HS-5 (cell line): ENCODE measurements around the gene POLDIP3.
A peak's percentile ranks its signal among the peaks of the same experiment; 100 is the strongest.
"Not testable (repeated sequence)": the region's sequence is repeated elsewhere in the genome, so short reads cannot be mapped to it uniquely, and the experiment has no call there.

Experiments used
- DNase-seq: peaks from one replicate; pipeline ENCODE4 v3.0.0-alpha.2; 2012; ENCODE audit warnings: low read depth

Gene POLDIP3

DNA sequence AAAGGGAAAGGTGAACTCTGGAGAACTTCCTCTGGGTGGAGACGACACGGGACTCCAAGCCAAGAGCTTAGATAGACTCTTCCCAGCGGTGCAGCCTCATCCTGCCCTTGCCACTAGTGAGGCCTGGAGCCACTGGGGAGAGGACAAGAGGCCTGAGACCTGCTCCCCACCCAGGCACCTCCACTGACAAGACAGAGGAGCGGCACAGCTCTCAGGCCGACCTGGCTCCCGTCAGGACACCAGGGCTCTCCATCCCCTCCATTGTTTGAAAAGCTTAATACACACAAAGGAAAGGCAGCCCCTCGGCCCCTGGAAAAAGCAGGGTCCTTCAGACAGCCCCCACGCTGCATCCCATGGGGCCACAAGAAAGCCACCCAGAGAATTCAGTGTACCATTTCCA is 29.6 kb downstream of the POLDIP3 start:
- DNase-seq = no peak

DNA sequence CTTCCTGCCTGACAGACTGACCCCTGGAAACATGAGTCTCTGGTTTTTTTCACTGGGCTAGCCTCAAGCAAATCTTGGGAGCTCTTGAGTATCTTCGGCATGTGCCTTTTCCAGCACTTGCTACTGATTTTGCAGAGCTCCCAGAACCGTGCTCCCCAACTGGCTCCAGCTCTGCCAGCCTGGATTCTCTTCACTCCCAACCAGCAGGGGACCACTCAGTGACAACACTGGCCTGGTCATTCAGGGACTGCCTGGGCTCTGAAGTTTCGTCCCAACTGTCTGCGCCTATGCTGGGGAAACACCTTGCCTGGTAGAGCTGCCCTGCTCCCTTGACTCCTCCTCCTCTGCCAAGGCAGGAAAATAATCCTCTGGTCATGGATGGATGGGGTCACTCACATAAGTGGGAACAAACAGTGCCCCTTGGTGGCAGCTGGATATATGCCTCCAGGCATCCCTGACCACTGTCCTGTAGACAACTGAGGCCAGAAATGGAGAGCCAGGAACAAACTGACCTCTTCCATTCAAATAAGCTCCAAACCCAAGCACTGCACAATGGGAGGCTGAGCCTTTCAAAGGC is 30.2 kb downstream of the POLDIP3 start:
- no peak for DNase-seq

DNA sequence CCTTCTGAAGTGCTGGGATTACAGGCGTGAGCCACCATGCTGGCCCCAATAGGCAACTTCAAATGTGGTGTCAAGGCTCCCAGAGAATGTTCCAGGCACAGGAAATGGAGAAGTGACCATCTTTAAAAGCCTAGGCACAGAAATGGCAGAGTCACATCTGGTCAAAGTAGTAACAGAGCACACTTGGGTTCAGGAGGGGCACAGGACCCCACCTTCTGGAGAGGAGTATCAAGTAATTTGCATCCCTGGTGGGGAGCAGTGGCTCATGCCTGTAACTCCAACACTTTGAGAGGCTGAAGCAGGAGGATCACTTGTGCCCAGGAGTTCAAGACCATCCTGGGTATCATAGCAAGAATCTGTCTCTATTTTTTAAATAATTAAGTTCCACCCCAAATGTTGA is 31.7 kb downstream of the POLDIP3 start:
- DNase-seq = no peak

DNA sequence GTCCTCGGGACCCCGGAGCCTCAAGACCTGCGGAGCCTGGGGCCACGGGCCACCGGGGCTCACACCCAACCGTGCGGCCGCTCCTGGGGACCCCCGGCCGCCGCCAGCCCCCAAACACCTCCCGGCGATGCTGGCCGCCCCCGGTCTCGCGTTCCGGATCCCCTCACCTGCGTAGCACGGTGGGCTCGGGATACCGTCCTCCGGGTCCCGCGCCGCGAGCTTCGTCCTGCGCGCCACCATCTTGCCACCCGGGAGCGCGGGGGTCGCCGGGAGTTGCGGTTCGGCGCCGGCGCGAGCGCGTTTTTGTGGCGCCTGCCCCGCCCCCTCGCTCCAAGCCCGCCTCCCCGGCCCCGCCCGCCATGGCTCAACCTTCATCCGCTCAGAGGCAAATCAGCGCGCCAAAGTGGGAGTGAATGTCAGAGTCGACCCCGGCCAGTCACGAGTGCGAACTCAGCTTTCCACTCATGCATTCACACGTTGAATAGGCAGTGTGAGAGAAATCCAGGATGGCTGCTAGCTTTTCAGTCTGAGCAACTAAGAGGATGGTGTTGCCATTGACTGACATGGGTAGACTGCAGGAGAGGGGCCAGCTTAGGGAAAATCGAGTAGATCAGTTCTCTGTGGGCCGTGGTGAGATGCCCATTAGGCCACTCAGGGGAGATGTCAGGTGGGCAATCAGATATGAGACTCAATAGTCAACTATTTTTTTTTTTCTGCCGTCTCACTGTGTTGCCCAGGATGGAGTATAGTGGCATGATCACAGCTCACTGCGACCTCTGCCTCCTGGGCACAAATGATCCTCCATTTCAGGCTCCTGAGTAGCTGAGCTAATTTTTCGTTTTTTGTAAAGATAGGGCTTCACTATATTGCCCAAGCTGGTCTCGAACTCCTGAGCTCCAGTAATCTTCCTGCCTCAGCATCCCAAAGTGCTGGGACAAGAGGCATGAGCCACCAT is 32.6 kb downstream of the POLDIP3 start:
- DNase-seq = peak; percentile 13

DNA sequence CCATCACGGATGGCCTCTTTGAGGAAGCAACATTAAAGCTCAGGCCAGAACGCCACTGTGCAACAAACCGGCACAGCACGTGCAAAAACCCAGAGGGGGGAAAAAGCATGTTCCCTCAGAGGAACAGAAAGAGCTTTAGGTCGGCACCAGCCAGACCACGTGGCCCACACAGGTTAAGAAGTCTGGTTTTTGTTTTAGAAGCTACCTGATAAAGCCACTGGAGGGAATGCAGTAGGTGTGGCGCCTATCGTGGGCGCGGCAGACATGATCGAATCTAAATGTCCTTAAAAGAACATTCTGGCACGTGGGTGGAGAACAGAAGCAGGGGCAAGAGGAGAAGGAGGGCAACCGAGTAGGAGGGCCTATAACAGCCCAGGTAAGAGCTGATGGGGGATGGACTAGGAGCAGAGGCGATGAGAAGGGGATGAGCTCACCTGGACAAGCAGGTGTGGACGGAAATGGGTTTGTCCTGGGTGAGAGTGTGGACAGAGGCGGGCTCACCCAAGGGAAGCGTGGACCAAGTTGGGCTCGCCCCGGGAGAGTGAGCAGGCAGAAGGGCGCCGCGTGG is 33.4 kb downstream of the POLDIP3 start:
- DNase-seq = not testable (repeated sequence)

DNA sequence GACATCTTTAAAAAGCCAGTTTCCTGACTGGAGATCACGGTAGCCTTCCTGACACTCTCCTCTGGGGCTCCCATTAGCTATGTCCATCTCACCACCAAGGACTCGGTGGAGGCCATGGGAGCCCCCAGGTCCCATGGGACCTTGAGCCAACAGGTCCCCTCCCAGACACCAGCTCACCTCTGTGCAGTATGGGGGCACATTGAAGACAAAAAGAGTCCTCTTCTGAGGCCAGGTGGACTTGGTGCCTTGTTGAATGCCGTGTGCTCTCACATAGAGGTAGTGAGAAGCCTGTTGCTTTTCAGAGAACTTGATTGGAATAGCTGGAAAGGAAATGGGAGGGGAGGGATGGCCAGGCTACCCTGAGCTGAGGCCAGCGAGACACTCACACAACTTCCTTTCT is 34.6 kb downstream of the POLDIP3 start:
- DNase-seq = not testable (repeated sequence)

DNA sequence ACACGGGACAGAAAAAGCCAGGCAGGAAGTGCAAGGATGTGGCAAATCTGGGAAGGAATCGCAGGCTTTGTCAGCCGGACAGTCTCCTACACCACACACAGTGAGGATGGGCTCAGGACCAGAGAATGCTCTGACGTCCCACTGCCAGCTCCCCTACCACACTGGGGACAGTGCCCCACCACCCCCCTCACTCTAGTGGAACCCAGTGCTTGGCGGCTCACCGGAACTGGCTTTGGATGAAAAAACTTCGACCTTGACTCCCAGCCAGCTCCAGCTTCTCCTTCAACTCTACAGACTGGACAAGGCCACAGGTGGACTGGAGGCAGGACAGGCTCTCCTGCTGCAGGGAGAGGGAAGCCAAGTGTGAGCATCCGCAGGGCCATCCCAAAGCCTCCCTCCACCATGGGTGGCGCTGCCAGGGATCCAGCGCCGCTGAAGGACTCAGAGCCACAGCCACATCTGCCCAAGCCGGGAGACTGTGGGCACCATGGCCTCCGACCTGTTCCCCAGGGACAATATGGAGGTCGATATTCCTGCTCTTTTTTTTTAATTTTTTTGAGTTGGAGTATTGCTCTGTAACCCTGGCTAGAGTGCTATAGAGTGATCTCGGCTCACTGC is 37.0 kb downstream of the POLDIP3 start:
- DNase-seq = no peak

DNA sequence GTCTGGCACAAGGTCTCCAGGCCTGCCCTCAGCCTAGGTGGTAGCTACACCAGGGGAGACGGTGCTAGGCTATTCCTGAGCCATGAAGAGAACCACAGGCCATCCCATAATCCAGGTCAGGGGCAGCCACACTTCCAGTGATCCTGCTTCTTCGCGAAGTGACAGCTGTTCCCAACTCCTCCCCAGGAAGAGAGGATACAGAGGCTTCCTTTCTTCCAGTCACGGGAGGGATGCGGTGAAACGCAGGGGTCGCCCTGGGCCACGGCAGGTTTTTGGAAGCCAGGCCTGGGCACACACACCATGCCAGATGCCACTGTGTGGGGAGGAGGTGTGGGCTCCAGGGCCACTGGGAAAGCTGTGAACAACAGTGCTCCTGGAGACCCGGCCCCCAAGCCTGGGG is 37.5 kb downstream of the POLDIP3 start:
- not testable (repeated sequence) for DNase-seq

DNA sequence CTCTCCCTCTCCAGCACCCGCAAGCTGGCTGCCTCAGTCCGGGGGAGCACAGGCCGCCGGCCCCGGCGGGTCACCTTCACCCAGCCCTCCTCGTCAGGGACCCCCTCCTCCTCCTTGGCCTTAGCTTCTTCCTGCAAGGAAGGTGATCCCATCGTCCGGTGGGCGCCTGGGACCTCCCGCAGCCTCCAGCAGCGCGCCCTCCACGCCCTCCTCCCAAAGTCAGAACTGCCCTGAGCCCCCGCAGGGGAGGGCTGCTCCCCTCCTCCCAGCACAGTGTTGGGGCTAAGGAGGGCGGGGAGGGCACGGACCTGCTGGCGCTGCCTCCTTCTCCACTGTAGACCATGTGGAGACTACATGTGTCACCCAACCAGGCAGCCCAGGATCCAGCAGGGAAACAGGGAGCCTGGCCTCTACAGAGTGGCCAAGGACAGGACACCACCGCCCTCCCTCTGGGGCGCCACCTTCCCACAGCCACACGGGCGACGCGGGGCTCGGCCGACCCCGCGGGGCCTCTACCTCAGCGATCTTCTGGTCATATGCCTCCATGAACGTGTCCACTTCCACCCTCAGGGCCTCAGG is 38.6 kb downstream of the POLDIP3 start:
- DNase-seq = not testable (repeated sequence)

DNA sequence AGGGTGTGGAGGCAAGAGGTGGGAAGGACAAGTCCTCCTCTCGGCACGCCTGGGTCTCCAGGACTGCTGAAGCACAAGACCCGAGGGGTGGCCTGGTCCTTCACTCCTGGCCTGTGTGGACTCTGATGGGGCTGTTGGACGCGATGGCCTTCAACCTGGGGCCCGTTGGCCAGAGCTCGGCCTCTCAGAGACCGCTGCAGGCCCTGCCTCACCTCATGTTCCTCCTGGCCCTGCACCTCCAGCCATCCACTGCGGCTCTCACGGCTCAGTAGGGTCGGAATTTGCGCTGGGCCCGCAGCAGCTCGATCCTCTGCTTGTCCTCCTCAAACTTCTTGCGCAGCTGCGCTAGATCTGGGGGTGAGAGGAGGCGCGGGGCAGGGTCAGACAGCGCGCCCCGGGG is 40.2 kb downstream of the POLDIP3 start:
- not testable (repeated sequence) for DNase-seq

DNA sequence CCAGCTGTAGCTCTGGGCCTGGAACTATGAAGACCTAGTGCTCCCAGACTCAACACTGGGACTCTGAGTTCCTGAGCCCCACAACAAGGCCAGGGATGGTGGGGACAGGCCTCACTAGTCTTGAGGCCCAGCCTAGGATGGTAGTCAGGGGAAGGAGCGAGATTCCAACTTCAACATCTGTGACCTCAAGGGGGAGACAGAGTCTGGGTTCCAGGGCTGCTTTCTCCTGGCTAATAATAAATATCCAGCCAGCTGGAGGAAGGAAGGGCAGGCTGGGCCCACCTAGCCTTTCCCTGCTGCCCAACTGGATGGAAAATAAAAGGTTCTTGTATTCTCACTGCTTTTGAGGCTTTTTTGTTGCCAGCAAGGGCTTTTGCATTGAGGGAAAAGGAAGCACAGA is 40.6 kb downstream of the POLDIP3 start:
- not testable (repeated sequence) for DNase-seq

DNA sequence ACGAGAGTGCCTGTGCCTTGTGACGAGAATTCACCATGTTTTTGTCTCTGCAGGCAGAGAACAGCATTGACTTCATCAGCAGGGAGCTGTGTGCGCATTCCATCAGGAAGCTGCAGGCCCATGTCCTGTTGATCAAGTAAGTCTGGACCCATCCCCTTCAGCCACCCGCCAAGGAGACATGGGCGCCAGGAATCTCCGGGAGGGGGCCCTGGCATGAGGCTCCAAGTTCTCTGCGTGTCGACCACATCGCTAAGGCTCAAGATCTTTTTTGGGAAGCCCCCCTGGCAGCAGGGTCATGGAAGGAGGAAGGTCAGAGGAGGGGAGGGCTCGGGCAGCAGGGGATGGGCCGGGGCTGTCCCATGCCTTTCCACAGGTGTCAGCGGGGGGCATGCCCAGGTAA is 43.6 kb downstream of the POLDIP3 start:
- DNase-seq = not testable (repeated sequence)

DNA sequence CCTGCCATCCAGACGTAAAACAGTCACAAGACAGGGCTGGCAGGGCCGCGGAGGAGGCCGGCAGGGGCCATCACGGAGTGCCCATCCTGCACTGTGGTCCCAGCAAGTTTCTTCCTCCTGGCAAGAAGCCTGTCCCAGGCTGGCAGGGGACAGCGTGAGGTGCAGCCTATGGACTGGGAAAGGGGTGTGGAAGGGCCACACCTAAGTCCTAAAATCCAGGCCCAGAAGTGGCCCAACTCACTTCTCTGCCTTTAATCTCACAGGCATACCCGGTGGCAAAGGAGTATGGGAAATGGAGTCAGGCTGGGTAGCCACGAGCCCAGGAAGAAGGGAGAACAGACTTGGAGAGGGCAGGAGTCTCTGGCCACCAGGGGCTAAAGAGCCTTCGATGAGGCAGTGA is 44.1 kb downstream of the POLDIP3 start:
- not testable (repeated sequence) for DNase-seq

DNA sequence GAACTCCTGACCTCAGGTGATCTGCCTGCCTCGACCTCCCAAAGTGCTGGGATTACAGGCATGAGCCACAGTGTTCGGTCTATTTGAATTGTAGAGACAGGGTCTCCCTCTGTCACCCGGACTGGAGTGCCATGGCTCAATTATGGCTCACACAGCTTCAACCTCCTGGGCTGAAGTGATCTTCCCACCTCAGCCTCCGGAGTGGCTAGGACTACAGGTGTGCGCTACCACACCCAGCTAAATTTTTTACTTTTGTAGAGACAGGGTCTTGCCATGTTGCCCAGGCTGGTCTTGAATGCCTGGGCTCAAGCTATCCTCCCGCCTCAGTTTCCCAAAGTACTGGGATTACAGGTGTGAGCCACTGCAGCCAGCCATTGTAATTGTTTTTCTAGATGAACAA is 46.7 kb downstream of the POLDIP3 start:
- not testable (repeated sequence) for DNase-seq

DNA sequence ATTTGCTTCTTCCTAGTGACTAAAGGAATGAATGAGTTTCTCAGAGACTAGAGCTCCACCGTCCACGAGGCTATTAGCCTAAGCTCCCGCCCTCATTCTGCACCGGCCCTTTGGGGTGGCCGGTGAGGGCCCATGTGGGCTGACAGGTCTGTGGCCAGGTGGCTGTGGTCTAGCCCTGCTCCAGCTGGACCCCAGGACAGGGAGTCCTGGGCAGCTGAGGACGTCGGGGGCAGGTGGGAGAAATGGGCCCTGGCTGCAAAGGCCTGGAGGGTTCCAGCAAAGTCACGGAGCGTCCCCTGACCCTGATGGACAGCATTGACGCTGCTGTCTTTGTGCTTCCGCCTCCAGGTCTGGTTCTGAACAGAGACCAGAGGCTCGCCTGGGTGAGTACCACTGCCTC is 48.7 kb downstream of the POLDIP3 start:
- DNase-seq = no peak

DNA sequence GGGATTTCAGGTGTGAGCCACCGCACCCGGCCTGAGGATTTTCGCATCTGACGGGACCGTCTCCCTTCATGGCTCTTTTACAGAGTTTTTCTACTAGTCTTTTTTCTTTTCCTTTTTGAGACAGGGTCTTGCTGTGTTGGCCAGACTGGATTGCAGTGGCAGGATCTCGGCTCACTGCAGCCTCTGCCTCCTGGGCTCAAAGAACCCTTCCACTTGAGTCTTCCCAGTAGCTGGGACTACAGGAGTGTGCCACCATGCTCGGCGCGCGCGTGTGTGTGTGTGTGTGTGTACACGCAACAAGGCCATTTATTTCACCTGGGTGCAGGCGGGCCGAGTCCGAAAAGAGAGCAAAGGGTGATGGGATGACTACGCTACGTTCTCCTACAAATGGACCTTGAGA is 50.0 kb downstream of the POLDIP3 start:
- DNase-seq = no peak

DNA sequence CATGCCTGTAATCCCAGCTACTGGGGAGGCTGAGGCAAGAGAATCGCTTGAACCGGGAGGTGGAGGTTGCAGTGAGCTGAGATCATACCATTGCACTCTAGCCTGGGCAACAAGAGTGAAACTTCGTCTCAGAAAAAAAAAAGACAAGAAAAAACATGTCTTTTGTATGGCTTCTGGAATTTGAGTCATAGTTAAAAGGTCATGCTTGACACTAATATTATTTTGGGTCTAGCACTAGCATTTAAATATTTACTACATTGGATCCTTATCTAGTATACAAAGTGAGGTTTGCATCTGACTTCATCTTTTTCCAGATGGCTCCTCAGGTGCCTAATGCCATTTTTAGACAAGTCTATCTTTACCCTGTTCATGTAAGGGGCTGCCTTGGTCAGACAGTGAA is 50.7 kb downstream of the POLDIP3 start:
- DNase-seq = not testable (repeated sequence)

DNA sequence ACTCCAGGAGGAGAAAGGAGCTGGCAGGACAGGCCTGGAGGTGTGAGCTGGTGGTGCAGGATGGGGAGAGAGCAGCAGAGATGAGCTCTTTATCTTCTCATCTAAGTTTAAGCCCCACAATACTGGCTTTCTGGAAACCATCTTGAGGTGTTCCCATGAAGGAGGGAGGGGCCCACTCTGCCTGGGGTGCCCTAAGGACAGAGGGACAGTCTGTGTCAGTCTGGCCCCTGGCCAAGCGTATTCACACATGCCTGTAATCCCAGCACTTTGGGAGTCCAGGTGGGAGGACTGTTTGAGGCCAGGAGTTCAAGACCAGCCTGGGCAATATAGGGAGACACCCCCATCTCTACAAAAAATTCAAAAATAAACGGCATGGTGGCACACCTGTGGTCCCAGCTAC is 52.0 kb downstream of the POLDIP3 start:
- DNase-seq = no peak

DNA sequence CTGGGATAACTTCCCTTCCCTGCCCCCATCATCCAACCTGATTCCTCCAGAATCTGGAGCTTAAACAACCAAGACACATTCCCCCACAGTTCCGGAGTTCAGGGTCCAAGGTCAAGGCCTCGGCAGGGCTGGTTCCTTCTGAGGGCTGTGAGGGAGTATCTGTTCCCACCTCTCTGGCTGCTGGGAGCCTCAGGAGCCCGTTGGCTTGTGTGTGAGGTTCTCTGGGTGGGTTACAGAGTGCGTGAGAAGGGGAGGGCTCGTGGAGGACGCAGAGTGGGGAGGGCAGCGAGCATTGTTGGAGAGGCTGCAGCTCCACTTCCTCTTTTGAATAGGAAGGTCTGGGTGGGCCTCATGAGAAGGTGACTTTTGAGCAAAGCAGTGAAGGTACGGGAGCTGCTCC is 52.4 kb downstream of the POLDIP3 start:
- no peak for DNase-seq

DNA sequence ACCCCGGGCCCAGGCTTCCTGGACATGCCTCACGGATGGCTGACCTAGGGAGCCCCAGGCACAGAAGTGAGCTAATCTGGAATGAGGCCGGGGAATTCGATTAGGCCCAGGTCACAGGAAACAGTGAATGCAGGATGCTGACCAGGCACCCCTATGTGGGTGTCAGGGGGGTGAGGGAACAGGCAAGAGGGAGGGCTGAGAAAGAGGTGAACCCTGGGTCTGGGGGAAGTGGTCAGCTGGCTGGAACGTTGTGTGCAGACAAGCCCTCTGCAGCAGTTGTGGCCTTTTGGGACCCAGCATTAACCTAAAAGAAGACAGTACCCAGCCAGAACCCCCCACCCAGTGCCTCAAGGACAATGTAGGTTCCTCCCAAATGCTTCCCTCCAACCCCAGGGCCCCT is 52.8 kb downstream of the POLDIP3 start:
- DNase-seq = no peak

DNA sequence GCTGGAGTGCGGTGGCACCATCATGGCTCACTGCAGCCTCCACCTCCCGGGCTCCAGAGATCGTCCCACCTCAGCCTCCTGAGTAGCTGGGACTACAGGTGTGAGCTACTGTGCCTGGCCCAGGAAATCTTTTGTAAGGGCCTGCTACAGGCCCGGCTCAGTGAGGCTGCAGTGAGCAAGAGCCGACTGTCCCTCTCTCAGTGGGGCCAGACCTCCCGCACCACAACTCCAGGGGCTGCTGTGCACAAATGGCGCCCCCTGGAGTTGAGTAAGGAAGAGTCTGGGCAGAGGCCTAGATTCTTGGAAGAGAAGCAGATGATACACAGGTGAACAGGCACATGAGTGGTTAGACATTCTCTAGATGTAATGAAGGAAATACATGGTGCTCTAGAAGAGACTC is 53.9 kb downstream of the POLDIP3 start:
- DNase-seq = no peak

DNA sequence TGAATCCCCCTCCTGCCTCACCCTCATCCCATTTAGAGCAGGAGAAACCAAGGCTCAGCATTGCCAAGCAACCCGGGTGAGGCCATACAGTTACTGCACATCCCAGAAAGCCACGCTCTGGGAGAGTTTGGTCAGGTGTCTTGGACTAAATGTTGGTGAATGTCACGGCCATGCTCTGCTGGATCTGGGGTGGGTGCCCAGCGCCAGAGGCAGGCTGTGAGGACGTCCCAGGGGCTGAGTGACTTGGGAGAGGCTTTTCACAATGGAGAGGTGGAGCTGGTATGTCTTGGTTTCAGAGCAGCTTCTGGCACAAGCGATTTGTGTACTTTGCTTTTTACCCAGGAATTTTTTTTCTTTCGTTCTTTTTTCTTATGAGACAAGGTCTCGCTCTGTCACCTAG is 54.3 kb downstream of the POLDIP3 start:
- DNase-seq = no peak
